Measurements from ENCODE around the gene AGBL1.

The AGBL1 gene

GRCh38 chr15:86235667-86236066, 156.0 kb downstream of the AGBL1 start:
- peaks cover 5% of the 10 kb centered on the region for H3K4me1 Mint-ChIP-seq
- H3K27ac Mint-ChIP-seq = no peak overlapping the region
- H3K27me3 Mint-ChIP-seq = peaks cover 35% of the 10 kb centered on the region
- DNase-seq = no peak
- no peak overlapping the region for H3K4me3 Mint-ChIP-seq
- no peaks in the 10 kb centered on the region for H3K9me3 Mint-ChIP-seq
- ATAC-seq = no peak

DNA sequence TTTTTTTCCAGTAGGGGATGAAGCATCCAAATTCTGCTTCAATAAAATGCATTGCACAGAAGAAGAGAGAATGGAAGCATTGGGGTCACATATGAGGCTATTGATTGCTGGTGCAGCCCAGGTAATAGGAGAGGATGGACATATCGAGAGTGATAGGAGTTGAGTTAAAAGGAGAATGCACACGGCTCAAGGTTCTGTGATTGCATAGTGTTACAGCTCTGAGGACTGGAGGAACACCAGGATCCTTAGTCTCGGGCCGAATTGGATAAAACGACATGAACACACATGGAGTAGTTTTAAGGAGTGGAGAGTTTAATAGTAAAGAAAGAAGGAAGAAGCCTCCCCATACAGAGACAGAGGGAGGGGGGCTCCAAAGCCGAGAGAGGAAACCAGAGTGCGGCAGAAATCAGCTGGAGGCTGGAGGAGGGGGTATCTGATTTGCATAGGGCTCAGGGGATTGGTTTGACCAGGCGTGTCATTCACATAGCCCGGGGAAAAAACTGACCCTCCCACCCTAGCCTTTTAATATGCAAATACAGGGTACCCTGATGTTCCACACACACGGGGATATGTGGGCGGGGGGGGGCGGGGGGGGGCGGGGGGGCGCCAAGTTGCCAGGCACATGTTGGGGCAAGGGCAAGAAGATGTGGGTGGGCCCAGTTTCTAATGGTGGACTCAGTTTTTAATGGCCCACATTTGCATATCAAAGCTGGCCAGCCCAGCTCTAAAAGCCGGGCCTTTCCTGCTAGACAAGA, 156.9 kb downstream of the AGBL1 start:
- Mint-ChIP-seq H3K27me3 (peaks cover 31% of the 10 kb centered on the region), H3K9me3 (no peaks in the 10 kb centered on the region), H3K4me1 (peaks cover 5% of the 10 kb centered on the region), H3K27ac (no peak overlapping the region), H3K4me3 (no peak overlapping the region)
- DNase-seq (no peak), ATAC-seq (no peak)

- H3K27me3 Mint-ChIP-seq = peaks cover 25% of the 10 kb centered on the region
- DNase-seq (no peak), ATAC-seq (no peak)
- H3K9me3 Mint-ChIP-seq = no peaks in the 10 kb centered on the region
- no peak overlapping the region for H3K4me3 Mint-ChIP-seq
- H3K27ac Mint-ChIP-seq = no peak overlapping the region
- H3K4me1 Mint-ChIP-seq = peaks cover 4% of the 10 kb centered on the region
These were observed 157.4 kb downstream of the AGBL1 start for GRCh38 chr15:86237111-86237500.

- no peak overlapping the region for H3K4me3 Mint-ChIP-seq
- H3K27ac Mint-ChIP-seq = no peak overlapping the region
- no peaks in the 10 kb centered on the region for H3K9me3 Mint-ChIP-seq
- DNase-seq = no peak
- no peak for ATAC-seq
- H3K4me1 Mint-ChIP-seq = no peaks in the 10 kb centered on the region
- H3K27me3 Mint-ChIP-seq = no peaks in the 10 kb centered on the region
These were observed 167.7 kb downstream of the AGBL1 start for GRCh38 chr15:86247249-86247955.

GRCh38 chr15:86255247-86255646, 175.6 kb downstream of the AGBL1 start:
- H3K27me3 Mint-ChIP-seq = peaks cover 8% of the 10 kb centered on the region
- ATAC-seq = no peak
- H3K4me1 Mint-ChIP-seq = no peaks in the 10 kb centered on the region
- no peaks in the 10 kb centered on the region for H3K9me3 Mint-ChIP-seq
- H3K4me3 Mint-ChIP-seq = no peak overlapping the region
- H3K27ac Mint-ChIP-seq = no peak overlapping the region
- DNase-seq = no peak

- no peak overlapping the region for H3K4me3 Mint-ChIP-seq
- no peak for ATAC-seq
- no peak for DNase-seq
- peaks cover 8% of the 10 kb centered on the region for H3K27me3 Mint-ChIP-seq
- H3K27ac Mint-ChIP-seq = no peak overlapping the region
- H3K9me3 Mint-ChIP-seq = no peaks in the 10 kb centered on the region
- no peaks in the 10 kb centered on the region for H3K4me1 Mint-ChIP-seq
These were observed 177.0 kb downstream of the AGBL1 start for GRCh38 chr15:86256628-86257027.

DNA sequence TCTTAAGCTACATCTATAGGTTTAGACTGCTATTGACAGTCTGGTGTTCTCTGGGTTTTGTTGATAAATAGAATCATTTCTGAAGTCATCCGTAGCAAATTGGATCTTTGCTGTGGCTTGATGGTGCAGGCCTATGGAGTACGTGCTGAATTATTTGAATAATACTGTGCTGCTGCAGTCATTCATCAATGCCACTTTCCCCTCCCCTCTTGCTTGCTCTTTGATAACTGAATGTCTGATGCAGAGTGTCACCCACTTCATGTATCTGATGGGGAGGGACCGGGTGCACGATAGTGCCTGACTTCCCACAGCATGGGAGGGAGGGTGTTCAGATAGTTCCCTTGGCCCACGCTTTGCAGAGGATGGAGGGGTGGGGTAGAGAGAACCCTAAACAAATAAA, 179.9 kb downstream of the AGBL1 start:
- Mint-ChIP-seq H3K4me1 (no peaks in the 10 kb centered on the region), H3K4me3 (no peak overlapping the region), H3K27me3 (peaks cover 8% of the 10 kb centered on the region), H3K27ac (no peak overlapping the region), H3K9me3 (no peaks in the 10 kb centered on the region)
- no peak for DNase-seq
- no peak for ATAC-seq

GRCh38 chr15:86263230-86263629, 183.6 kb downstream of the AGBL1 start:
- no peak for ATAC-seq
- no peak for DNase-seq
- no peak overlapping the region for H3K27ac Mint-ChIP-seq
- peaks cover 10% of the 10 kb centered on the region for H3K27me3 Mint-ChIP-seq
- no peak overlapping the region for H3K4me3 Mint-ChIP-seq
- no peaks in the 10 kb centered on the region for H3K9me3 Mint-ChIP-seq
- H3K4me1 Mint-ChIP-seq = no peaks in the 10 kb centered on the region

DNA sequence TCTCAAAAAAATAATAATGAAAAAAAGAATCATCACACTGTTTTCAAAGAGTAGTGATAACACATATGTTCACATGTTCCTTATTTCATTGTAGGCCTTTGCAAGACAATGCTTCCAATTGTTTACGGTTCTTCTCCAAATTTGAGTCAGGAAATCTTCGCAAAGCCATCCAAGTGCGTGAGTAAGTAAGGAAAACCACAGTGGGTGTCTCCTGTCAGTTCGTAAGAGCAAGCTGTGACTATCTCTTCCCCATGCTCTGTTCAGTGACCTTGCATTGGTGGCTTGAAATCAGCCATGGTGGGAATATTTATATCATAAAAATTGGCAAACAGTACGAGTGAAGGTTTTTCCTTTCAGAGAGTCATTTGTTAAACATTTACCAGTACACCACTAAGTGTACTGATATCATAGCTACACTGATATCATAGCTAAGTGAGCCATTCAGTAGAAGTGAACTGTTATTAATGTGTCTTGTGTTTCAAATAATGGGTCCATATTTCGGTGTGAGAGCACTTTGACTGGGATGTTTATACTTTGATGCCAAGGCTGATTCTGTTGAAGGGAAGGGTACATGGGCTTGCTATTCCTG, 187.3 kb downstream of the AGBL1 start:
- H3K27ac Mint-ChIP-seq = no peak overlapping the region
- DNase-seq (no peak), ATAC-seq (no peak)
- H3K4me3 Mint-ChIP-seq = no peak overlapping the region
- no peaks in the 10 kb centered on the region for H3K4me1 Mint-ChIP-seq
- peaks cover 8% of the 10 kb centered on the region for H3K27me3 Mint-ChIP-seq
- H3K9me3 Mint-ChIP-seq = no peaks in the 10 kb centered on the region

DNA sequence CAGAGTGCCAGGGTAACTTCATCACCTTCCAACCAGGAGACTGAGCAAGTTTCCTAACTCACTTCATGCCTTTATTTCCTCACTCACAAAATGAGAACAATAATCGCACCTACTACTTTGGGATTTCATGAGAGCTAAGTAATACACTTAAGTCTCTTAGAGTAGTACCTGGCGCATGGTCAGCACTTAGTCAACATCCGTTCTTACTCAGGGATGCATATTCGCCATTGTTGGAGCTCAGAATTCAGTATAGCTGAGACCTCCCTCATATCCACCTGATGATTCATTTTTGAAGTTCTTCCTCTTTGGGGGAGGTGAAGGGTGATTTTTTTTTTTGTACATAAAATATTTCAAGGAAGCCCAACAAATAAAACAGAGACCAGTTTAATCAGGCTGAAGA, 188.2 kb downstream of the AGBL1 start:
- Mint-ChIP-seq H3K27me3 (peaks cover 8% of the 10 kb centered on the region), H3K9me3 (no peaks in the 10 kb centered on the region), H3K4me1 (no peaks in the 10 kb centered on the region), H3K4me3 (no peak overlapping the region), H3K27ac (no peak overlapping the region)
- ATAC-seq (no peak), DNase-seq (no peak)

DNA sequence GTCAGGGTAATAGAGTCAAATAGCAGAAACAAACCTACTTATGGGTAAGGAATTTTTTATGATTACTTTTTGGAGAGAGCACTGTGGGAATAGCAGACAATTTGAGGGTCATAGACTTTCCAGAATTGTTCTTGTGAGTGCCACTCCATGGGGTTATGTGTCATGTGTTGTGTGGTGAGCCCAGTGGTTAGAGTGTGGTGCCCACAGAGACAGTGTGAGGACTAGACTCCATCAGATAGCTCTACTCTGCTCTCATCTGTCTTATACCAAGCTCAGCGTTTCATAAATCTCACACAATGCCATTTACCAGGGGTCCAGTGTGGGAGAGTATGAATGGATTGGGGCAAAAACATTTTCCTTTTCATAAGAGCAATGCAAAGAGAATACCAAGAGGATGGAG, 188.9 kb downstream of the AGBL1 start:
- ATAC-seq = no peak
- H3K27me3 Mint-ChIP-seq = peaks cover 8% of the 10 kb centered on the region
- no peak for DNase-seq
- no peak overlapping the region for H3K4me3 Mint-ChIP-seq
- no peaks in the 10 kb centered on the region for H3K4me1 Mint-ChIP-seq
- no peaks in the 10 kb centered on the region for H3K9me3 Mint-ChIP-seq
- H3K27ac Mint-ChIP-seq = no peak overlapping the region

DNA sequence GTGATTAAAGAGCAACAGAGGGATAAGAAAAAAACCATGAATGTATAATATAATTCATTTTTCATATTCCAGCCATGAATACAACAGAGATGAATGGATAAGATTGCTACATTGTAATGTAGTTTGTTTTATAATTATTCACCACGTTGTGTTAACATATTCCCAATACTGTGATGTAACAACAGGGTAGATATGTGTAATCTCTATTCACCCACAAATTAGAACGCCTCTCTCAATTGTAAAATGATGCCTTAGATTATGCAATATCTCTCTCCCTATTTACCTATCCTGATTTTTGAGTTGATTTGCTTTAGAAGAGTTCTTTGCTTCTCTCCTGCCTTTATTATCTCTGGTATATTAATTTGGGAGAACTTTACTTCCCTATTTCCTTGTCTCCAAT, 193.6 kb downstream of the AGBL1 start:
- Mint-ChIP-seq H3K9me3 (no peaks in the 10 kb centered on the region), H3K27ac (no peak overlapping the region), H3K4me3 (no peak overlapping the region), H3K4me1 (no peaks in the 10 kb centered on the region), H3K27me3 (peaks cover 4% of the 10 kb centered on the region)
- ATAC-seq = no peak
- no peak for DNase-seq

DNA sequence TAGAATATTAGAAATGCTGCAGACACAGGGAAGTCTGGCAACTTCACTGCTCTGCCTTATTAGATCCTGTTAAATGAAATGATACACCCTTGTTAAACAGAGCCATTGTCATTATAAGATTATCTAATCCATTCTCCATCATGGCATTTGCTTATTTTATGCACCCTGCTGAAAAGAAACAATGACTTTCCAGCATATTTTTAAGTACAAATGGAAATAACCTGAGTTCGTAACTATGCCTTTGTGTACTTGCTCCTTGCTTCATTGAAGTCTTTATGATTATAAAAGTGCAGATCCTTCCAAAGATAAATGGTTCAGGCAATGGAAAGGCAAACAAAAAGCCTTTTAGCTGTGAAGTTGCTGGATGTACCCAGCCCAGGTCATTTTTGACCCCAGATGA, 195.7 kb downstream of the AGBL1 start:
- no peak overlapping the region for H3K27ac Mint-ChIP-seq
- DNase-seq (no peak), ATAC-seq (no peak)
- H3K27me3 Mint-ChIP-seq = no peaks in the 10 kb centered on the region
- H3K4me1 Mint-ChIP-seq = no peaks in the 10 kb centered on the region
- no peaks in the 10 kb centered on the region for H3K9me3 Mint-ChIP-seq
- H3K4me3 Mint-ChIP-seq = no peak overlapping the region

DNA sequence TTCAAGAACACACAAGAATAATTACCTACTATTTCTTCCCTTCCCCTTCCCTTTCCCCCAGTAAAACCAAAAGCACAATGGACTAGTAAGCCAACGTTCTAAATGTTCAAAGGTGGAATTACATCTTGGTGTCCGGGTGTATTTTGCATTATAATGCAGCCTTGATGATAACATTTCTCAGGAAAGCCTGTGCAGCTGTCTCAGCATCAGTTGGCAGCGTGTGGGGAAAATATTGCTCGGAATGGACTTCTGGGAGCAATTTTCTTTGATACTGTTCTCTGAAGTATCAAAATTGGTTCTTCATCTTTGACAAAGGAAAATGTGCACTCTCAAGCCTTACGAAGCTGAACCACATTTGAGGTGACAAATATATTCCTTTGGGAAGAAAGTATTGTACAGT, 198.9 kb downstream of the AGBL1 start:
- DNase-seq = no peak
- Mint-ChIP-seq H3K9me3 (no peaks in the 10 kb centered on the region), H3K27ac (no peak overlapping the region), H3K4me1 (no peaks in the 10 kb centered on the region), H3K4me3 (no peak overlapping the region), H3K27me3 (no peaks in the 10 kb centered on the region)
- ATAC-seq = no peak

- H3K4me3 Mint-ChIP-seq = no peak overlapping the region
- no peak for DNase-seq
- H3K9me3 Mint-ChIP-seq = no peaks in the 10 kb centered on the region
- ATAC-seq = no peak
- H3K4me1 Mint-ChIP-seq = no peaks in the 10 kb centered on the region
- H3K27ac Mint-ChIP-seq = no peak overlapping the region
- H3K27me3 Mint-ChIP-seq = no peaks in the 10 kb centered on the region
These were observed 205.0 kb downstream of the AGBL1 start for GRCh38 chr15:86284635-86285034.

DNA sequence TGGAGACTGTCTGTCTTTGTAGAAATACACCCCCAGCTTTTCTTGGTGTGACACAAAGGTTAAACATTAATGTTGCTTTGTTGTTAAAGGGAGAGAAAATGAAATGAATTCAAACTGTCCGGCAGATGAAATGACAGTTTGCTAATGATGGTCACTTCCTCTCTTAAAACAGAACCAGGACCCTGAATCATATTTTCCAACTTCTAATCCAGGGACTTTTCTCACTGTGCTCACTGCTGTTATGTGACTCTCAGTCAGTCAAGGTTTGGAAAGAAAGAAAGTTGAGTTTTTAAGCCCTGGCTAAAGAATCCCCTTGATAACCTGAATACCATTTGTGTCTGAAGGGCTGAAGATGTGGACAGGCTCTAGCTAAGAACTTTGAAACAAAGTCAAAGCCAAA, 215.8 kb downstream of the AGBL1 start:
- Mint-ChIP-seq H3K4me1 (no peaks in the 10 kb centered on the region), H3K27ac (no peak overlapping the region), H3K27me3 (no peaks in the 10 kb centered on the region), H3K4me3 (no peak overlapping the region), H3K9me3 (no peaks in the 10 kb centered on the region)
- DNase-seq = no peak
- ATAC-seq = no peak
